Esophagus muscularis mucosa (tissue), 4 donors: ENCODE data around the gene FNIP2.

ENCODE experiments used
- CTCF ChIP-seq, 3 experiments: fragments of 200-600 bp in 2 of 3; fragments of 450-650 bp in 1 of 3; sonication (generic) in 2 of 3; IDR thresholded peaks; one replicate each; pipeline ENCODE4 v1.5.1; 2017 to 2019; ENCODE audit warnings: antibody characterized with exemption in 3 of 3, mild to moderate bottlenecking in 2 of 3, moderate library complexity in 1 of 3
- EP300 ChIP-seq: sonication (generic); formaldehyde crosslinking; IDR thresholded peaks from one replicate; pipeline ENCODE4 v1.6.1; 2017; ENCODE audit warnings: antibody characterized with exemption
- POLR2A ChIP-seq: fragments of 450-650 bp; IDR thresholded peaks from one replicate; pipeline ENCODE4 v1.6.1; 2017; ENCODE audit warnings: antibody characterized with exemption, moderate library complexity, mild to moderate bottlenecking, low read depth

GRCh38 chr4:158833602-158834001 is 64.8 kb downstream of the FNIP2 start:
- TF ChIP-seq EP300 = no peak
- TF ChIP-seq POLR2A = no peak
- TF ChIP-seq CTCF (IDR thresholded peaks at IDR 0.05) = no peak
